ENCODE data around the gene NPTN. TPM values are rescaled to one million over a fixed set of nuclear protein-coding genes. Genes with fewer than 3 reads are reported as not detected.

NPTN gene
- total RNA-seq, 1 experiment from 2014 or later, result 71.0 TPM

DNA sequence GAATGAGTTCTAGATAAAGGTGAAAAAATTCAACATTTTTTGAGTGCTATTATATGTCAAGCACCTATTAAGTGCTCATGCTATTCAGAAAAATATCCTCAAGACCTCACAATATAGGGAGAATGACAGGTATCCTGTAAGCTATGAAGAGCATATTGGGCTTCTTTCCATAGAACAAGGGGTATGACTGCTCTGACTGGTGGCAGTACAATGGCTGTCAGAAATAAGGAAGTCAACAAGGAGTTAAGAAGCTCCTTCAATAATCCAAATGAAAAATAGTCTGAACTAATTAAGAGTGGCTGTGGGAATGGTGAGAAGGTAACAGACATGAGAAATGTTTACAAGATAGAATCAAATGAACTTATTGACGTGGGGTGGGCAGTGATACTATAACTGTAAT is 24.7 kb downstream of the NPTN start:
- Mint-ChIP-seq H3K4me3 (ENCODE audit: unreplicated experiment) (no peak overlapping the region), H3K4me1 (ENCODE audit: insufficient read depth, unreplicated experiment) (peaks cover 14% of the 10 kb centered on the region)

DNA sequence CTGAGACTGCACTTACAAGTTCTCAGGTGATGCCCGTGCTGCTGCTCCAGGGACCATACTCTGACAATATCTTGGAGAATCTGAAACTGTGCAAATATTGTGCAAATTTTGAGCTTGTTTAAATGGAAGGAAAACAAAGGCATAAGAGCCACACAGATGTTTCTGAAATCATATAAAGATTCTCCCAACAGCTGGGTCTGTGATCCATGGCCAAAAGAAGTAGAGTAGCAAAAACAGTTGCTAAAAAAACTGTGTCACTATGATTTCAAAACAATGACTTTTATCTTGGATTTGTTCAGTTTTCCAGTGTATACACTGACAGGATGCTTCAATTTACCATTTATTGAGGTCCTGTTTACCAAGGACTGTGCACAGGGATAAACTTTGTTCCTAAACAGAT is 25.3 kb downstream of the NPTN start:
- CTCF ChIA-PET, result interaction anchor here (0.7 to 2.1 kb wide), 6 partner anchors 10 to 344 kb away, joined by 3 to 8 read pairs (median 5); no protein-coding TSS in a partner anchor
- Mint-ChIP-seq H3K36me3 (ENCODE audit: insufficient read depth, unreplicated experiment) (peaks cover 7% of the 10 kb centered on the region), H3K4me1 (ENCODE audit: insufficient read depth, unreplicated experiment) (peaks cover 9% of the 10 kb centered on the region), H3K4me3 (ENCODE audit: unreplicated experiment) (no peak overlapping the region), H3K27me3 (ENCODE audit: insufficient read depth, unreplicated experiment) (no peaks in the 10 kb centered on the region), H3K9me3 (ENCODE audit: unreplicated experiment) (no peaks in the 10 kb centered on the region), H3K27ac (ENCODE audit: low read depth, unreplicated experiment) (no peak overlapping the region)
- no peak for DNase-seq (ENCODE audit: unreplicated experiment)
- POLR2A ChIA-PET, result interaction anchor here (0.7 to 15.9 kb wide), 5 partner anchors 8 to 38 kb away, joined by 3 to 270 read pairs (median 3); partner anchors contain the start of gene NPTN
- no TSS peak for BruUV-seq (replicated peaks)
- TF ChIP-seq, protein P1, sequence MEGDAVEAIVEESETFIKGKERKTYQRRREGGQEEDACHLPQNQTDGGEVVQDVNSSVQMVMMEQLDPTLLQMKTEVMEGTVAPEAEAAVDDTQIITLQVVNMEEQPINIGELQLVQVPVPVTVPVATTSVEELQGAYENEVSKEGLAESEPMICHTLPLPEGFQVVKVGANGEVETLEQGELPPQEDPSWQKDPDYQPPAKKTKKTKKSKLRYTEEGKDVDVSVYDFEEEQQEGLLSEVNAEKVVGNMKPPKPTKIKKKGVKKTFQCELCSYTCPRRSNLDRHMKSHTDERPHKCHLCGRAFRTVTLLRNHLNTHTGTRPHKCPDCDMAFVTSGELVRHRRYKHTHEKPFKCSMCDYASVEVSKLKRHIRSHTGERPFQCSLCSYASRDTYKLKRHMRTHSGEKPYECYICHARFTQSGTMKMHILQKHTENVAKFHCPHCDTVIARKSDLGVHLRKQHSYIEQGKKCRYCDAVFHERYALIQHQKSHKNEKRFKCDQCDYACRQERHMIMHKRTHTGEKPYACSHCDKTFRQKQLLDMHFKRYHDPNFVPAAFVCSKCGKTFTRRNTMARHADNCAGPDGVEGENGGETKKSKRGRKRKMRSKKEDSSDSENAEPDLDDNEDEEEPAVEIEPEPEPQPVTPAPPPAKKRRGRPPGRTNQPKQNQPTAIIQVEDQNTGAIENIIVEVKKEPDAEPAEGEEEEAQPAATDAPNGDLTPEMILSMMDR (IDR thresholded peaks at IDR 0.05; ENCODE audit: unreplicated experiment), result no peak
- intact Hi-C loops (cut with micrococcal nuclease), result no loop called here

More for the DNA sequence above, 24.7 kb downstream of the NPTN start:
- POLR2A ChIA-PET, result interaction anchor here (0.7 to 15.9 kb wide), 3 partner anchors 10 to 20 kb away, joined by 3 to 270 read pairs (median 6); partner anchors contain the start of gene NPTN
- CTCF ChIA-PET, result interaction anchor here (0.6 to 2.1 kb wide), 6 partner anchors 9 to 48 kb away, joined by 3 to 8 read pairs (median 3); no protein-coding TSS in a partner anchor
- H3K27ac Mint-ChIP-seq (ENCODE audit: low read depth, unreplicated experiment), result no peak overlapping the region
- BruUV-seq (replicated peaks), result no TSS peak
- intact Hi-C loops (cut with micrococcal nuclease), result no loop called here
- no peak for DNase-seq (ENCODE audit: unreplicated experiment)
- H3K9me3 Mint-ChIP-seq (ENCODE audit: unreplicated experiment), result no peaks in the 10 kb centered on the region
- H3K36me3 Mint-ChIP-seq (ENCODE audit: insufficient read depth, unreplicated experiment), result peaks cover 7% of the 10 kb centered on the region
- no peaks in the 10 kb centered on the region for H3K27me3 Mint-ChIP-seq (ENCODE audit: insufficient read depth, unreplicated experiment)
- TF ChIP-seq, protein P1 (IDR thresholded peaks at IDR 0.05; ENCODE audit: unreplicated experiment), result no peak

DNA sequence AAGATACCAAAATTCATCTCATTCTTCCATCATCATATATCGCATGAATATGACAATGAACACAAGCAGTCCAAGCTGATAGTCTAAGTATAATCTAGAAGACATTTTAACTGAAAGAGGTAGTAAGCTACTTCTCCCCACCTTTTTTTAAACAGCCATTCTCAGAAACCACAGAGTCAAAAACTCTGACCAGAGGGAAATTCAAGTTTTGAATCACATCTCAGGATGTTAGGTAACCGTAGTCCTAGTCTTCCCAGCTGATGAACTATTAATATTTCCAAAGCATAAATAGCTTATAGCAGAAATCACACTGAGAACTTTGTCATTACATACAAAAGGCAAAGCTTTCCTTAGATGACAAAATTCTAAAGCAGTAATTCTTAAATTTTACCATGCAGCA is 25.8 kb downstream of the NPTN start:
- no peaks in the 10 kb centered on the region for H3K9me3 Mint-ChIP-seq (ENCODE audit: unreplicated experiment)
- peaks cover 7% of the 10 kb centered on the region for H3K4me1 Mint-ChIP-seq (ENCODE audit: insufficient read depth, unreplicated experiment)
- no peak for DNase-seq (ENCODE audit: unreplicated experiment)
- no TSS peak for BruUV-seq (replicated peaks)
- intact Hi-C loops (cut with micrococcal nuclease), result no loop called here
- CTCF ChIA-PET, result interaction anchor here (0.6 to 2.1 kb wide), 6 partner anchors 11 to 344 kb away, joined by 3 to 7 read pairs (median 4); no protein-coding TSS in a partner anchor
- TF ChIP-seq, protein P1 (IDR thresholded peaks at IDR 0.05; ENCODE audit: unreplicated experiment), result no peak
- no peaks in the 10 kb centered on the region for H3K27me3 Mint-ChIP-seq (ENCODE audit: insufficient read depth, unreplicated experiment)
- no peak overlapping the region for H3K27ac Mint-ChIP-seq (ENCODE audit: low read depth, unreplicated experiment)
- no peak overlapping the region for H3K4me3 Mint-ChIP-seq (ENCODE audit: unreplicated experiment)
- POLR2A ChIA-PET, result interaction anchor here (0.7 to 15.9 kb wide), 6 partner anchors 9 to 37 kb away, joined by 3 to 270 read pairs (median 4); partner anchors contain the start of gene NPTN
- peaks cover 7% of the 10 kb centered on the region for H3K36me3 Mint-ChIP-seq (ENCODE audit: insufficient read depth, unreplicated experiment)

DNA sequence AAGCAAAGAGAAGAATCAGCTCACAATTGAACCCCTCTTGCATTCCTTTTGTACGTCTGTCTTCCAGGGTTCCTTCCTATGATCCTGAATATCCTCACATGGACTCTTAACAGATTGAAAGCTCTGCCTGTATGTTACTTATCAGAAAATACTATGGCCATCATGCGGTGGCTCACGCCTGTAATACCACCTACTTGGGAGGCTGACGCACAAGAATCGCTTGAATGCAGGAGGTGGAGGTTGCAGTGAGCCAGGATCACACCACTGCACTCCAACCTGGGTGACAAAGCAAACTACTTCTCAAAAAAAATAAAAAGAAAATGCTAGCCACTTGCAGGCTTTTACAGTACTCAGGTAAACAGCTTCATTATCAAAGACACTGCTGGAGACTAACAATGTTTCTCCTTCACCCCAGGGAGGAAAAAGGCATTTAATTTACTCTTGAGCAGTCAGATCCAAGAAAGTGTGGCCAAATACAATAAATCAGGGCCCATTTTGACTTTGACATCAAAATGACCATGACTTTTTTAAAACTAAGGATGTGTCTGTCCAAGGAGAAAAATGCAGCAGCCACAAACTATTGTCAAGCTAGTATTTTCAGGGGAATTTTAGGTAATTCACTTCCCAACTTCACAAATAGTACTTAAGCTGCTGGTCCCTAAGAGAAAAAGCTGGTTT is 27.3 kb downstream of the NPTN start:
- peaks cover 7% of the 10 kb centered on the region for H3K4me1 Mint-ChIP-seq (ENCODE audit: insufficient read depth, unreplicated experiment)
- no TSS peak for BruUV-seq (replicated peaks)
- peaks cover 7% of the 10 kb centered on the region for H3K36me3 Mint-ChIP-seq (ENCODE audit: insufficient read depth, unreplicated experiment)
- no peak overlapping the region for H3K4me3 Mint-ChIP-seq (ENCODE audit: unreplicated experiment)
- no peaks in the 10 kb centered on the region for H3K27me3 Mint-ChIP-seq (ENCODE audit: insufficient read depth, unreplicated experiment)
- no peaks in the 10 kb centered on the region for H3K9me3 Mint-ChIP-seq (ENCODE audit: unreplicated experiment)
- ChIA-PET POLR2A (interaction anchor here (1.1 to 15.9 kb wide), 3 partner anchors 9 to 30 kb away, joined by 3 to 270 read pairs (median 3); partner anchors contain the start of gene NPTN), CTCF (interaction anchor here (1.3 kb wide), 1 partner anchor 13 kb away, joined by 8 read pairs; no protein-coding TSS in a partner anchor)
- DNase-seq (ENCODE audit: unreplicated experiment), result no peak
- TF ChIP-seq, protein P1 (IDR thresholded peaks at IDR 0.05; ENCODE audit: unreplicated experiment), result no peak
- intact Hi-C loops (cut with micrococcal nuclease), result no loop called here
- H3K27ac Mint-ChIP-seq (ENCODE audit: low read depth, unreplicated experiment), result no peak overlapping the region

Measured in MCF 10A (cell line).